AG10803 (cell line): Measurements from ENCODE around the gene TENM3.
A peak's percentile ranks its signal among the peaks of the same experiment; 100 is the strongest.

Experiments used
- DNase-seq: peaks from one replicate; pipeline ENCODE4 v3.0.0; 2010; ENCODE audit warnings: low read depth
- H3K4me3 ChIP-seq: 2 replicates; pipeline ENCODE4 v1.5.1; 2011; ENCODE audit warnings: mild to moderate bottlenecking, low read length, control low read depth
- TF ChIP-seq, protein P1 (sequence below): conservative IDR thresholded peaks from 2 replicates; pipeline ENCODE4 v1.5.1; 2011; ENCODE audit warnings: mild to moderate bottlenecking, low read length, control low read depth, inconsistent platforms

TENM3 gene

DNA sequence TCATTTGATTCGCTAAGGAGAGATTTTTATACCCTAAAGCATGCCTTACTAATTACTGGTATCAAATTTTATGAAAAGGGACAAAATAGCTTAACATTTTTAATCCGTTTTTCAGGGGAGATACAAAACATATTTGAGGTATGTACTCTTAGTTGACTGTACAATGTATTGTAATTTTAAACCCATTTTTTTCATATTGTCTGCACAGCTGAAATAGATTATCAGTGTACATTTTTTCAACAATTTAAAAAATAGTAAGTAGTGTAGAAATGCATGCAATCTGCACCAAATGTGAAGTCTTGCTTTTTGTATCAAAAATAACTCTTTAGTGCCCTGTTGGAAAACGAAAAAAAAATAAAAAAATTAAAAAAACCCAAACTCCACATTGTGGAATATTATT, 82.2 kb downstream of the TENM3 start:
- TF ChIP-seq, protein P1, sequence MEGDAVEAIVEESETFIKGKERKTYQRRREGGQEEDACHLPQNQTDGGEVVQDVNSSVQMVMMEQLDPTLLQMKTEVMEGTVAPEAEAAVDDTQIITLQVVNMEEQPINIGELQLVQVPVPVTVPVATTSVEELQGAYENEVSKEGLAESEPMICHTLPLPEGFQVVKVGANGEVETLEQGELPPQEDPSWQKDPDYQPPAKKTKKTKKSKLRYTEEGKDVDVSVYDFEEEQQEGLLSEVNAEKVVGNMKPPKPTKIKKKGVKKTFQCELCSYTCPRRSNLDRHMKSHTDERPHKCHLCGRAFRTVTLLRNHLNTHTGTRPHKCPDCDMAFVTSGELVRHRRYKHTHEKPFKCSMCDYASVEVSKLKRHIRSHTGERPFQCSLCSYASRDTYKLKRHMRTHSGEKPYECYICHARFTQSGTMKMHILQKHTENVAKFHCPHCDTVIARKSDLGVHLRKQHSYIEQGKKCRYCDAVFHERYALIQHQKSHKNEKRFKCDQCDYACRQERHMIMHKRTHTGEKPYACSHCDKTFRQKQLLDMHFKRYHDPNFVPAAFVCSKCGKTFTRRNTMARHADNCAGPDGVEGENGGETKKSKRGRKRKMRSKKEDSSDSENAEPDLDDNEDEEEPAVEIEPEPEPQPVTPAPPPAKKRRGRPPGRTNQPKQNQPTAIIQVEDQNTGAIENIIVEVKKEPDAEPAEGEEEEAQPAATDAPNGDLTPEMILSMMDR = no peak
- no peak overlapping the region for H3K4me3 ChIP-seq
- DNase-seq = no peak

DNA sequence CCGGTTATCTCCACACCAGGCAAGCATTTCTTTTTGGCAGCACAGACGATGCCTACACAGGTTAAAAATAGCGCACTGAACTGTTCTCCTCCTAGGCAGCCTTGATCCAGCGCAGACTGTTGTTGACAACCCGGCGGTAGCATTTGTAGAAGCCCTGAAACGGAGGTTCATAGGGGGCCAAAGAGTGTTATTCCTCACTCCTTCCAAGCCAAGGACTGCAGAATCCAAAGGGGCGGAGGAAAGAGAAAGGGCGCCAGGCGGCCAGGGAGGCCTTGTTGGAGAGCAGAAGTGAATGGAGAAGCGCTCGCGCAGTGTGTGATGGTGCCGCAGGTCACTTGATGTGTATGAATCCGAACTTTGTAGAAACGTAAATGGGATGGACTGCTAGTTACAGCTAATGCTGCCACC, 82.7 kb downstream of the TENM3 start:
- no peak for DNase-seq
- TF ChIP-seq, protein P1 = no peak
- no peak overlapping the region for H3K4me3 ChIP-seq

DNA sequence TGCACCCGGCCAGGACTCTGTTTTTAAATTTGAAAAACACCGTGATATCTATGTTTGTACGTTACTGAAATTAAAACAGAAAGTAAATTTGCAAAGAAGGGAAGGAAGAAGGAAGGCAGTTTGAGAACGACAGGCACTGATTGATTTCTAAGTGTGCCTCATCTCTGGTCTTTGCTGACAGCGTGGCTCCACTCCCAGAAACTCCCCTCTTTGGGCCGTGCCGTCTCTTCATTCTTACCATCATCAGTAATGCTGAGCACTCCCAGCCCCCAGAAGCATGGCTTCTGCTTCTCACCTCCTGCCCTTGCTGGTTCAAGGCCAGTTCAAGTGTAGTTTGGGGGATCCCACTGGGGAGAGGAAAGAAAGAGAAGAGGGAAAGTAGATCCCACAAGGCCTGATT, 85.3 kb downstream of the TENM3 start:
- no peak overlapping the region for H3K4me3 ChIP-seq
- TF ChIP-seq, protein P1 = no peak

DNA sequence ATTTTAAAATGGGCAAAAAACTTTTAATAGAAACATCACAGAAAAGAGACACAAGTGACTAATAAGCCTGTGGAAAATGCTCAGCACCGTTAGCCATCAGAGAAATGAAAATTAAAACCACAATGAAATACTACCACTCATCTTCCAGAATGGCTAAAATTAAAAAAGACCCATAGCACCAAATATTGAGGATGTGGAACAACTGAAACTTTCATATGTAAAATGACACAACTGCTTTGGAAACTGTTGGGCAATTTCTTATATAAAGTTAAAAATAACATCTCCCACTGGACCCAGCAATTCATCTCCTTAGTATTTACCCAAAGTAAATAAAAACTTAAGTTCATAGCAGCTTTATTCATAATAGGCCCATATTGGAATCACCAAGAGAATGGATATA, 94.2 kb downstream of the TENM3 start:
- no peak overlapping the region for H3K4me3 ChIP-seq
- TF ChIP-seq, protein P1 = no peak
- peak; percentile 34 for DNase-seq

More for the DNA sequence above, 85.3 kb downstream of the TENM3 start:
- no peak for DNase-seq

DNA sequence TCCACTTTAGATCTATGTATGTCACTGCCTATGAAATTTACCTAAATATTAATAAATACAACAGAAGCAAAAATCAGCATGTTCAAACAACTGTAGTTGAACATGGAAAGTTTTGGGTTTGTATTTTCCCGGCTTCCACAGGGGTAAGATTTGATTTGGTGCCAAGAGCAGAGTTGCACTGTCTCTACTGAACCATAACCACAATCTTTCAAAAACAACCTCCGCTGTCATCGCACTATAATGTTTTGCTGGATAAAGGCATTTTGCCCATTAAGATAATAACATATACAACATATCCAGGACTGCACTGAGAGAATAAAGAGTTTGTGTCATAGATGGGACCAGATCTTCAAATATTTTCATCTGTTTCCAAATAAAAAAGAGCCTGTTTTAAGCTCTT, 94.9 kb downstream of the TENM3 start:
- TF ChIP-seq, protein P1 = no peak
- DNase-seq = no peak
- H3K4me3 ChIP-seq = no peak overlapping the region

DNA sequence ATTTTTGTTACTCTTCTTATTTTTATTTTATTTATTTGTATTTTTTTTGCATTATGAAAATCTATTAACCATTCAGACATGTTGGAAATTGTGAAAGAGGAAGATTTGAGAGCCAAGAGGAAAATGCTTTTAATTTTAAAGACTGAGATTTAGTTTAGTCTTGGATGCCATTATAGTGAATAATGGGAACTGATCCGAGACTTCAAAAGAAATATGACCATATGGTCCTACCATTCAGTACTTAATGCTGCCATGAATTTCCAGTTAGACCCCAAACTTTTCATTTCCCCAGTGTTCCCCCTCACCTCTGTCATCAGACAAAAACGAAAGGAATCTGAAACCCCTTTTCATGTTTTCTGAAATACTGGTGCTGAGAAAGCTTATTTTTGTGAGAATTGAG, 95.5 kb downstream of the TENM3 start:
- TF ChIP-seq, protein P1 = no peak
- H3K4me3 ChIP-seq = no peak overlapping the region
- peak; percentile 62 for DNase-seq

DNA sequence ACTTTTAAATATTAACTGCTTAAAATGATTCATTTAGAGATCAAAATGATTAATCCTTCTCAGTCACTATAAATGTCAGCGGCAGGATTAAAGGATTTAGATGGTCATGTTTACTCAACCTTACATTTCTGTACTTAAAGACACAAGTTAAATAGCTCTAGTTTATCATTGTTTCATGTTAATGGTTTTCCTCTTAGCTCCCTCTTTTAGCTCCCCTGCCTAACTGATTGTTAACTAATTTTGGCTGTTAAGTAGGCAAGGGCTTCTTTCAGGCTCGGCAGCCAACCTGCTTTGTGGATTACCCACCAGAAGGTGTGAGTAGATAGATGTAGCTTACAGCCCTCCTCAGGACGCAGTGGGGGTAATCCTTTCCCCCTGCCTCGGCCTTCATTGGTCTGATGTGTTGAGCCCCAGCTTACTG, 96.0 kb downstream of the TENM3 start:
- TF ChIP-seq, protein P1 = no peak
- no peak for DNase-seq
- H3K4me3 ChIP-seq = no peak overlapping the region
